Measurements from ENCODE around the gene ATXN1. TPM values are rescaled to one million over a fixed set of nuclear protein-coding genes. Genes with fewer than 3 reads are reported as not detected.

The ATXN1 gene
- total and polyA plus RNA-seq, 2 of the 8 experiments (the other 6 are each of a cell fraction or from before 2014, with no cell fraction given) = 1.6 to 4.0 TPM

DNA sequence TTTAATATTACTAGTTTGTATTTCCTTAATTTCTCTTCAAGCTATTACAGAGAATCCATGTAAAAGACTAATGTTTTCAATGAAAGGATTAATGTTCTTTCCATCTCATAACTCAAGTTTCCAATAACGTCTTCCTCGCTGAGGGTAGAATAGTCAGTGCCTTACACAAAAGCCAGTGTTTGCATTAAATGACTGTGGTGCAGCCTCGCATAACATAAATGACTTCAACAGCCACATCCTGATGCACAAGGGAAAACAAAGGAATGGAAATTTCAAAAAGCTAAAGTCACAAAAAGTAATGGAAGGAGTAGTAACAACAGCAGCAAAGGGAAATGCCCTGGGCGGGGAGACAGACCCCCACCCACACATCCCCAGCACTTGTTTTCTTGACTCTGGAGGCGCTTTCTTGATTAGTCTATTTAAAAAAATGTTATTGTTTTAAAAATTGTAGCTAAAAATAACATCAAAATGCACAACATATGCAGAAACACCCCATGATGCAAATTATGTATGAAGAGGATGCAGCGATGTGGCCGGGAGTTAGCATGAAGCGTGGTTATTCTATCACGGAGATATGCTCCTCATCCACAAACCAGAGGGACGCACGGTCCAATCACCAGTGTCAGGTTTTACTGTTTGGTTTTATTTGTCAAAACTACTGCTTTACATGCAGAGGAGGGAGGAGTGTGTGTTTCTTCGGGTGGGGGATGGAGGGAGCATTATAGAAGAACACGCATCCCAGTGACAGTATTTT lies 294.3 kb downstream of the ATXN1 start:
- no peak overlapping the region for H3K9ac ChIP-seq (replicated peaks in 1 of 4; ENCODE audit: extremely low read depth in 1 of 4, low read depth in 3 of 4, low read length in 3 of 4)
- no peak overlapping the region for H3K56ac ChIP-seq (replicated peaks; ENCODE audit: insufficient read length, low read depth, low read length)
- no peaks in the 10 kb centered on the region for H3K23me2 ChIP-seq (ENCODE audit: low read depth, low read length)
- DNase-seq (ENCODE audit: low read depth in 1 of 2, low spot score in 2 of 2) = no peak
- H3K23ac ChIP-seq (ENCODE audit: insufficient read length) = no peak overlapping the region
- no peak overlapping the region for H2BK5ac ChIP-seq (ENCODE audit: low read depth, low read length)
- H2AFZ ChIP-seq (ENCODE audit: low read length) = no peak overlapping the region
- H2BK120ac ChIP-seq (replicated peaks; ENCODE audit: low read depth, low read length) = no peak overlapping the region
- H3K79me1 ChIP-seq (ENCODE audit: low read depth, low read length) = no peaks in the 10 kb centered on the region
- H4K91ac ChIP-seq (replicated peaks; ENCODE audit: insufficient read length, low read length) = no peak overlapping the region
- no peak overlapping the region for H3K4me3 ChIP-seq (ENCODE audit: extremely low read depth in 1 of 4, insufficient read depth in 2 of 4, low read depth in 3 of 4, low read length in 4 of 4)
- H2BK20ac ChIP-seq (ENCODE audit: low read length) = no peak overlapping the region
- H4K8ac ChIP-seq (ENCODE audit: extremely low read depth, insufficient read depth, low read length) = no peak overlapping the region
- no peak overlapping the region for H3K18ac ChIP-seq (ENCODE audit: extremely low read depth, low read length)
- no peak overlapping the region for H3K14ac ChIP-seq (ENCODE audit: insufficient read length)
- no peak for TF ChIP-seq MAFK (IDR thresholded peaks at IDR 0.05; ENCODE audit: low read depth, low read length)
- no peak for TF ChIP-seq CHD1 (IDR thresholded peaks at IDR 0.05; ENCODE audit: low read depth, low read length)
- no peak for TF ChIP-seq SUZ12 (IDR thresholded peaks at IDR 0.05; ENCODE audit: low read length)
- TF ChIP-seq SIX5 (IDR thresholded peaks at IDR 0.05; ENCODE audit: low read depth, low read length) = no peak
- TF ChIP-seq, protein P1, sequence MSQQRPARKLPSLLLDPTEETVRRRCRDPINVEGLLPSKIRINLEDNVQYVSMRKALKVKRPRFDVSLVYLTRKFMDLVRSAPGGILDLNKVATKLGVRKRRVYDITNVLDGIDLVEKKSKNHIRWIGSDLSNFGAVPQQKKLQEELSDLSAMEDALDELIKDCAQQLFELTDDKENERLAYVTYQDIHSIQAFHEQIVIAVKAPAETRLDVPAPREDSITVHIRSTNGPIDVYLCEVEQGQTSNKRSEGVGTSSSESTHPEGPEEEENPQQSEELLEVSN (IDR thresholded peaks at IDR 0.05) = no peak
- no peak for TF ChIP-seq HDAC6 (IDR thresholded peaks at IDR 0.05; ENCODE audit: low read depth, low read length)
- no peak for TF ChIP-seq RNF2 (IDR thresholded peaks at IDR 0.05; ENCODE audit: borderline replicate concordance, low read depth, low read length, missing control alignments, poor library complexity, severe bottlenecking)
- POLR2A ChIA-PET (ENCODE audit: partially characterized antibody) = no interaction called here
- H3K36me3 ChIP-seq (ENCODE audit: control insufficient read depth in 2 of 4, insufficient read depth in 4 of 4, low read length in 3 of 4) = no peaks in the 10 kb centered on the region
- no peak overlapping the region for H2BK15ac ChIP-seq (ENCODE audit: low read length)
- WGBS, 2 experiments (ENCODE audit: extremely low coverage in 1 of 2, insufficient coverage in 1 of 2, insufficient read length in 1 of 2, insufficient replicate concordance in 2 of 2, low coverage in 1 of 2, low lambda C conversion rate in 2 of 2, missing lambda C conversion rate in 1 of 2) = 75% methylated on average over 13 of the region's 13 CpGs; no CpG with 5 or more reads in 1 of the 2 experiments
- FAIRE-seq = no peak
- H3K4me1 ChIP-seq (replicated peaks in 1 of 4; ENCODE audit: control insufficient read depth in 3 of 4, insufficient read depth in 4 of 4, low read length in 3 of 4) = peaks cover 0 to 4% (median 2%) of the 10 kb centered on the region in 4 experiments; a peak in 5 of 7 replicates
- CTCF ChIA-PET (ENCODE audit: partially characterized antibody) = interaction anchor here (0.8 to 1.2 kb wide), 2 partner anchors 11 to 45 kb away, joined by 3 to 4 read pairs; no protein-coding TSS in a partner anchor
- H3K27ac ChIP-seq (ENCODE audit: low read depth, low read length) = no peak overlapping the region
- no peaks in the 10 kb centered on the region for H3K79me2 ChIP-seq (ENCODE audit: control insufficient read depth in 1 of 2, insufficient read depth in 2 of 2, low read length in 2 of 2)
- H3K4me2 ChIP-seq (ENCODE audit: insufficient read depth in 1 of 2, low read depth in 2 of 2, low read length in 2 of 2) = no peak overlapping the region; a peak in 1 of 4 replicates
- H4K5ac ChIP-seq (ENCODE audit: insufficient read length, low read depth, low read length) = no peak overlapping the region
- no peaks in the 10 kb centered on the region for H4K20me1 ChIP-seq (replicated peaks in 1 of 2; ENCODE audit: control insufficient read depth in 1 of 2, insufficient read depth in 2 of 2, low read length in 2 of 2)
- H2AK5ac ChIP-seq (ENCODE audit: low read depth, low read length) = no peak overlapping the region
- H3K27me3 ChIP-seq (replicated peaks in 1 of 4; ENCODE audit: control insufficient read depth in 3 of 4, extremely low read depth in 1 of 4, insufficient read depth in 3 of 4, low read length in 3 of 4) = no peaks in the 10 kb centered on the region
- no peak overlapping the region for H3K4ac ChIP-seq (replicated peaks; ENCODE audit: insufficient read length, low read depth, low read length)
- H2BK12ac ChIP-seq (ENCODE audit: low read depth, low read length) = no peak overlapping the region
- H3K9me3 ChIP-seq (ENCODE audit: insufficient read depth in 2 of 2, low read depth in 1 of 2, low read length in 1 of 2) = no peaks in the 10 kb centered on the region; a peak in 1 of 4 replicates
